ENCODE measurements around the gene MAG.

Gene MAG

DNA sequence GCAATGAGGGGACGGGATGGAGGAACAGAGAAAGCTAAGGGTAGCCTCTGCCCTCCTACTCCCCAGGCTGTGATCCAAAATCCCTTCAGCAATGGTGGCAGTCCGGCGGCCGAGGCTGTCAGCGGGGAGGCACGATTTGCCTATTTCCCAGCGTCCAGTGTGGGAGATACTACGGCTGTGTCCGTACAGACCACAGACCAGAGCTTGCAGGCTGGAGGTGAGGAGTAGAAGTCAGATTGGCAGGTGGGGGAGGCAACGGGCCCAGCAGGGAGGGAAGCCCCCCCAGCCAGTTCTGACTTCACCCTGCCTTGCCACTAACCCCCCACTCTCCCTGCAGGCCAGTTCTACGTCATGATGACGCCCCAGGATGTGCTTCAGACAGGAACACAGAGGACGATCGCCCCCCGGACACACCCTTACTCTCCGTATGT, 21.6 kb upstream of the MAG start:
- ATAC-seq (no peak), DNase-seq (no peak)
- Mint-ChIP-seq H3K4me3 (peak overlapping the region; percentile 32), H3K27me3 (no peaks in the 10 kb centered on the region), H3K4me1 (peaks cover 32% of the 10 kb centered on the region), H3K36me3 (ENCODE audit: low read depth) (peaks cover 32% of the 10 kb centered on the region), H3K27ac (no peak overlapping the region), H3K9me3 (no peaks in the 10 kb centered on the region)

DNA sequence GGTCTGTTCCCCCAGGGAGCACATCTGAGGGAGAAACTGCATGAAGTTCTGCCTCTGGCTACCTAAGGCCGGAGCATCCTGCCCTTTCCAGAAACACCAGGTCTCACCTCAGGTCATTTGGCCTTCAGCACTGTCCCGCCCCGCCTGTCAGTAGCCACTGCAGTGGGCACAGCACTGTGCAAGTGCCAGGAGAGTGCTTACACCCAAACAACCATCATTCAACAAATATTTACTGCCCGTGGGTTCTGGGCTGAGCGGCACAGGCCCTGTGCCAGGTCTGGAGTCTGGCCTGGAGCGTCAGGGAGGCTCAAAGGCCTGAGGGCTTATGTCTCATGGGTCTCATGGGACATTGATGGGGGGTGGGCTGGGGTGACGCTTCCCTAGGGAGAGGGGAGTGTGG, 20.4 kb upstream of the MAG start:
- H3K36me3 Mint-ChIP-seq (ENCODE audit: low read depth) = peaks cover 30% of the 10 kb centered on the region
- no peak for ATAC-seq
- DNase-seq = no peak
- H3K4me3 Mint-ChIP-seq = no peak overlapping the region
- no peaks in the 10 kb centered on the region for H3K9me3 Mint-ChIP-seq
- peaks cover 20% of the 10 kb centered on the region for H3K4me1 Mint-ChIP-seq
- no peak overlapping the region for H3K27ac Mint-ChIP-seq
- H3K27me3 Mint-ChIP-seq = no peaks in the 10 kb centered on the region

DNA sequence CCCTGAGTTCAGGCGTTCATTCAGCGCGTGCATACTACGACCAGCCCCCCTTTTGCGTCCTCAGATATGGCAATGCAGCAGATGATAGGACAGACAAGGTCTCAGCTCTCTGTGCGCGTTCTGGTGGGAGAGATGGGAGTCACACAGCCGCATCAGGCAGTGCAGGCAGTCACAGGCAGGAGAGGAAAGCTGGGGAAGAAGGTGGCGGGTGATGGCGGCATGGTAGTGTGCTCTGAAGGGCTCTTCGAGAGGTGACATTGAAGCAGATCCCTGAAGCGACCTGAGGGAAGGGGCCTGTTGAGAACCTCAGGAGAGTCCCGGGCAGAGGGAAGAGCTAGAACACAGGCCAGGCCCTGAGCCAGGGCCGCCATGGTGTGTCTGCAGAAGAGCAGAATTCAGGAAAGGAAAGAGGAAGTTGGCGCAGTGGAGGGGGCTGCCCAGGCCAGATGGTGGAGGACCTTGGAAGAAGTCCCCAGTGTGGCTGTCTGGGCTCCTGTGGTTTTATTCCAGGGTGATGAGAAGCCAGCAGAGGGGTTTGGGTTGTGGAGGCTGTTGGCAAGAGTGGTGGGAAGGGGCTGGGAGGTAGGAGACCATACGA, 19.7 kb upstream of the MAG start:
- DNase-seq (no peak), ATAC-seq (no peak)
- H3K9me3 Mint-ChIP-seq = no peaks in the 10 kb centered on the region
- peaks cover 18% of the 10 kb centered on the region for H3K4me1 Mint-ChIP-seq
- H3K4me3 Mint-ChIP-seq = no peak overlapping the region
- peak overlapping the region; percentile 3 for H3K27ac Mint-ChIP-seq
- H3K36me3 Mint-ChIP-seq (ENCODE audit: low read depth) = peaks cover 30% of the 10 kb centered on the region
- no peaks in the 10 kb centered on the region for H3K27me3 Mint-ChIP-seq

DNA sequence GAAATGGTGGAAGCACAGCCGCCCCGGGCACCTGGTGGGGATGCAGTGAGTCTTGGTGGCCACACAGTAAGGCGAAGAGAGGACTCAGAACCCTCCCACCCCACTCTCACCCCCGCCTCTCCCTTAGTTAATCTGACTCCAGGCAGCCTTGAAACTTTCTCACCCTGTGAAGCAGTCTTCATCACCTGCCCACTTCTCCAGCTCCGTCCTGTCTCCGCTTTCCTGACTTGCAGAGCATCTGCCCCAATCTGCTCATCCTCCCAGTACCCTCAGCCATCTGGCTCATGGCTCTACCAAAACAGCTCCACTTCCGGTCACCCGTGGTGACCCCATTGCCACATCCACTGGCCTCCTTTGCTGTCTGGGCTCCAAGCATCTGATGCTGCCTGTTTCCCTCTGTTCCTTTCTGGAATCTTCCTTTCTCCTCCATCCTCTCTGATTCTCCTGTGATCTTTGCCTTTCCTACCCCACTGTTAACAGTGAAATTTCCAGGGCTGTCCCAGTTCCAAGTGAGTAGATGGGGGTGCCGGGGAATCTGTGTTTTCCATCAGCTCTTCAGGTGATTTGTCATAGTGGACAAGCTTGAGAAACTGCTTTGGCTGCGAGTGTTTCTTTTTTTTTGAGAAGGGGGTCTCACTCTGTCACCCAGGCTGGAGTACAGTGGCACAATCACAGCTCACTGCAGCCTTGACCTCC, 18.9 kb upstream of the MAG start:
- ATAC-seq = no peak
- Mint-ChIP-seq H3K4me3 (no peak overlapping the region), H3K27me3 (no peaks in the 10 kb centered on the region), H3K9me3 (no peaks in the 10 kb centered on the region), H3K4me1 (peaks cover 16% of the 10 kb centered on the region), H3K36me3 (ENCODE audit: low read depth) (peaks cover 30% of the 10 kb centered on the region), H3K27ac (peak overlapping the region; percentile 2)
- no peak for DNase-seq

DNA sequence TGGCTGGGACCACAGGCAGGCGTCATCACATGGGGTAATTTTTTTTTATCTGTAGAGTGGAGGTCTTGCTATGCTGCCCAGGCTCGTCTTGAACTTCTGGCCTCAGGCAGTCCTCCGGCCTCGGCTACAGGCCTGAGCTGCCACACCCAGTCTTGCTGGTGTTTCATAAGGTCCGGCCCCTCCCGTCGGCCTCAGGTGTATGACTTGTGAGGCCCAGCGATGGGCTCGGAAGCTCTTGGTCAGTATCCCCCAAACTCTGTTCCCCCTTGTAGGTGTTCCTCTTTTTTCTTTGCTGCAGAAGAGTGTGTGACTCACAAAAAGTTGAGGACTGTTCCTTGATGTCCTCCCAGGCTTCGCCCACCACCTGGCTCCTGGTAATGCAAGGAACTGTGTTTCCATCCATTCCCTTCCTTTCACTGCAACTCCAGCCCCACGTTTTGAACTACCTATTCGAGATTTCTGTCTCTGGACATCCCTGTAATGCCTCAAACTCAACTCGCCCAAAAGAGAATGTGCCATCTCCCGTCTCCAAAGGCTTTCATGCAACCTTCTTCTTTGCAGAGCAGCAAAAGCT, 18.2 kb upstream of the MAG start:
- H3K27me3 Mint-ChIP-seq = no peaks in the 10 kb centered on the region
- DNase-seq (no peak), ATAC-seq (no peak)
- H3K36me3 Mint-ChIP-seq (ENCODE audit: low read depth) = peaks cover 30% of the 10 kb centered on the region
- H3K4me1 Mint-ChIP-seq = peaks cover 16% of the 10 kb centered on the region
- no peaks in the 10 kb centered on the region for H3K9me3 Mint-ChIP-seq
- H3K4me3 Mint-ChIP-seq = no peak overlapping the region
- H3K27ac Mint-ChIP-seq = no peak overlapping the region

DNA sequence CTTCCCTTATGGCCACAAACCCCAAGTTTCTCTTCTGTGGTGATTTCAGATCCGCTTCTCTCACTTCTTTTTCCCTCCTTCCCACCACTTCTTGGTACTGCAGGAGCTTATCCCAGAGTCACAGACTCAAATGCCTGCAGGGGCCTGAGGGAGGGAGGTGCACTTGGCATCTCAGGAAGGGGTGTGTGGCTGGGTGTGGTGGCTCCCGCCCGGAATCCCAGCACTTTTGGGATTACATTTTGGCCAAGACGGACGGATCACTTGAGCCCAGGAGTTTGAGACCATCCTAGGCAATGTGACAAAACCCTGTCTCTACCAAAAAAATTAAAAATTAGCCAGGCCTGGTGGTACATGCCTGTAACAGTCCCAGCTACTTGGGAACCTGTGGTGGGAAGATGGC, 17.6 kb upstream of the MAG start:
- no peak overlapping the region for H3K27ac Mint-ChIP-seq
- no peaks in the 10 kb centered on the region for H3K9me3 Mint-ChIP-seq
- DNase-seq = no peak
- peaks cover 16% of the 10 kb centered on the region for H3K4me1 Mint-ChIP-seq
- no peaks in the 10 kb centered on the region for H3K27me3 Mint-ChIP-seq
- no peak for ATAC-seq
- H3K4me3 Mint-ChIP-seq = no peak overlapping the region
- peaks cover 30% of the 10 kb centered on the region for H3K36me3 Mint-ChIP-seq (ENCODE audit: low read depth)

DNA sequence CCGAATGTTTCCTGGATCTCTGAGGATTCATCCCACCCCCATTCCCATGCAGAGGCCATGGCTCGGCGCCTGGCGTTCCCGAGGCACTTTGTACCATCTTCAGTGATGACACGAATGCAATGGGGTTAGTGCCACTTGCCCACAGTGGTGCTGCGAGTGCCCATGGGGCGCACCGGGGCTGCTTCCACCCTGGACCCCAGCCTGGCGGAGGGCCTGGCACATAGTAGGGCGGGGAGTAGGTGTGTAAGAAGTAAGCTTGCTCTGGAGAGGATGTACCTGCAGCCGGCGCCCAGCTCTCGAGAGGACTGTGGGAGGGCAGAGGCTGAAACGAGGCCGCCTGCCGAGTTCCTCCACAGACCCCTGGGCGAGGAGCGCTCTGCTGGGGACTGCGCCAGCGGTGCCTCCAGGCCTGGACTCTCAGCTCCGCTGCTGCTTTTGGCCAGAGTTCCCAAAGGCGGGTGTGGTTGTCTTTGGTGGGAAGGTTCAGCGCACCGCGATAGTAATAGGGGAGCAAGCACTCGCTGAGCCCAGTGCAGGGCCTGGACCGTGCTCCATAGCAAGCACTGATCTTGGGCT, 15.2 kb upstream of the MAG start:
- peaks cover 10% of the 10 kb centered on the region for H3K4me1 Mint-ChIP-seq
- no peaks in the 10 kb centered on the region for H3K9me3 Mint-ChIP-seq
- H3K27ac Mint-ChIP-seq = no peak overlapping the region
- peaks cover 21% of the 10 kb centered on the region for H3K36me3 Mint-ChIP-seq (ENCODE audit: low read depth)
- no peak for ATAC-seq
- H3K27me3 Mint-ChIP-seq = peaks cover under 1% of the 10 kb centered on the region
- DNase-seq = no peak
- H3K4me3 Mint-ChIP-seq = no peak overlapping the region

DNA sequence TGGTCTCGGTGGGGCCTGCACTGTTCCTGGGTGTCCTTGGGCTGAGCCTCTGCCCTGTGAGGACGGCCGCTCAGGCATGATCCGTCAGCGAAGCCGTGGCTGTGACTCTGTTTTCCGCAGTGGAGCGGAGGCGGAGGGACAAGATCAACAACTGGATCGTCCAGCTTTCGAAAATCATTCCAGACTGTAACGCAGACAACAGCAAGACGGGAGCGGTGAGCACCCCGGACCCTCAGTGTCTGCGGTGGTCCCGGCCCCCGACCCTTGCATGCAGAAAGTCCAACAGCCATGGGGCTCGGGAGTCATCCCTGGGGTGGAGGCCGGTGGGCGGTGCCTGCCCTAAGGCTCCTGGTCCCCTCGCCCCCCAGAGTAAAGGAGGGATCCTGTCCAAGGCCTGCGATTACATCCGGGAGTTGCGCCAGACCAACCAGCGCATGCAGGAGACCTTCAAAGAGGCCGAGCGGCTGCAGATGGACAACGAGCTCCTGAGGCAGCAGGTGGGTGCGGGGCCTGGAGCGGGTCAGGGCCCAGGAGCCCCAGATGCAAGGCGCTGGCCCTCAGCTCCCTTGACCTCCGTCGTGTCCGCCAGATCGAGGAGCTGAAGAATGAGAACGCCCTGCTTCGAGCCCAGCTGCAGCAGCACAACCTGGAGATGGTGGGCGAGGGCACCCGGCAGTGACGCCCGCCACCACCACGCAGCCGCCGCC, 13.2 kb upstream of the MAG start:
- peaks cover 15% of the 10 kb centered on the region for H3K27me3 Mint-ChIP-seq
- H3K4me1 Mint-ChIP-seq = peaks cover 7% of the 10 kb centered on the region
- no peak overlapping the region for H3K27ac Mint-ChIP-seq
- H3K9me3 Mint-ChIP-seq = no peaks in the 10 kb centered on the region
- ATAC-seq (no peak), DNase-seq (no peak)
- no peak overlapping the region for H3K4me3 Mint-ChIP-seq
- H3K36me3 Mint-ChIP-seq (ENCODE audit: low read depth) = peaks cover 12% of the 10 kb centered on the region

DNA sequence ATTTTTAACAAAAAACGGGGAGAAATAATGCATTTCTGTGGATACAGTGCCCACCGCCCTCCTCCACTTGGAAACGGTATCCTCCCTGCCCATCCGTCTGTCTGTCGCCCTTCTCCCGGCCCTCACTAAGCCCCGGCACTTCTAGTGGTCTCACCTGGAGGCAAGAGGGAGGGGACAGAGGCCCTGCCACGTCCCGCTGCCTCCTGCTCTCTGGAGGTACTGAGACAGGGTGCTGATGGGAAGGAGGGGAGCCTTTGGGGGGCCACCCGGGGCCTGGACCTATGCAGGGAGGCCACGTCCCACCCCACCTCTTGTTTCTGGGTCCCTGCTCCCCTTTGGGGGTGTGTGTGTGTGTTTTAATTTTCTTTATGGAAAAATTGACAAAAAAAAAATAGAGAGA, 12.6 kb upstream of the MAG start:
- H3K36me3 Mint-ChIP-seq (ENCODE audit: low read depth) = peaks cover 7% of the 10 kb centered on the region
- H3K27ac Mint-ChIP-seq = no peak overlapping the region

DNA sequence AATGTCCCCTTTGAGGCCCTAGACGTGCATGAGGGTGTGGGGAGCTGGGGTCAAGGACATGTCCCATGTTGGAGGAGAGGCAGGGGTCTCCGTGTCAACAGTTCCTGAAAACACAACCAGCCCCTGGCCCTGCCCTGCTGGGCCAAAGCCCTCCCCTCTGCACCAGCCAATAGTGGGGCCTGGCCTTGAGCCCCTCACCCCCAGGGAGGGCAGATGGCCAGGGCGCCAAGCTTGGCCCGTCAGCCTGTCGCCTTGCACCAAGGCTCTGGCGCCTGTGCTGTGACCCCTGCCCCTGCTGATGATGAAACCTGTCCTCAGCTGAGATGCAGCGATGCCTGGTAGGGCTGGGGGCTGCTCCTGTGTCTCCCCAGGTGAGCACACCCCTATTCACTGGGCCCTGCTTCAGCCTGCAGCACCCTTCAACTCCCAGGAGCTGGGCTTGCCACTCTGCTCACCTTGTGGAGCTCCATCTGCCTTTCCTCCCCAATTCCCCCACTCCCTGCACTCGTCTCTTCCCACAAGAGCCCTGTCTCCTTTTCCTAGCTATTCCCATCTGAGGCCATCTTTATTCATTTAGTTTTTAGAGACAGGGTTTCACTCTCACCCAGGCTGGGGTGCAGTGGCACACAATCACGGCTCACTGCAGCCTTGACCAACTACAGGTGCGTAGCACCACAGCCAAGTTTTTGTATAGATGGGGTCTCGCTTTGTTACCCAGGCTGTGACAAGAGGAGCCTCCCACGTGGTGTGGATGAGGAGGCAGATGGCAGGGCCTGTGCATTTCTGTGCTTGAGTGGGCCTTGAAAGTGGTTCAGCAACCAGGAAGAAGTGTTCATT, 11.8 kb upstream of the MAG start:
- peaks cover 6% of the 10 kb centered on the region for H3K36me3 Mint-ChIP-seq (ENCODE audit: low read depth)
- H3K4me3 Mint-ChIP-seq = no peak overlapping the region
- DNase-seq (no peak), ATAC-seq (no peak)
- H3K9me3 Mint-ChIP-seq = no peaks in the 10 kb centered on the region
- H3K27me3 Mint-ChIP-seq = peaks cover 22% of the 10 kb centered on the region
- H3K4me1 Mint-ChIP-seq = peaks cover 7% of the 10 kb centered on the region
- H3K27ac Mint-ChIP-seq = no peak overlapping the region

More for the DNA sequence above, 12.6 kb upstream of the MAG start:
- H3K27me3 Mint-ChIP-seq = peaks cover 18% of the 10 kb centered on the region
- DNase-seq (no peak), ATAC-seq (no peak)
- peaks cover 7% of the 10 kb centered on the region for H3K4me1 Mint-ChIP-seq
- no peak overlapping the region for H3K4me3 Mint-ChIP-seq
- no peaks in the 10 kb centered on the region for H3K9me3 Mint-ChIP-seq

DNA sequence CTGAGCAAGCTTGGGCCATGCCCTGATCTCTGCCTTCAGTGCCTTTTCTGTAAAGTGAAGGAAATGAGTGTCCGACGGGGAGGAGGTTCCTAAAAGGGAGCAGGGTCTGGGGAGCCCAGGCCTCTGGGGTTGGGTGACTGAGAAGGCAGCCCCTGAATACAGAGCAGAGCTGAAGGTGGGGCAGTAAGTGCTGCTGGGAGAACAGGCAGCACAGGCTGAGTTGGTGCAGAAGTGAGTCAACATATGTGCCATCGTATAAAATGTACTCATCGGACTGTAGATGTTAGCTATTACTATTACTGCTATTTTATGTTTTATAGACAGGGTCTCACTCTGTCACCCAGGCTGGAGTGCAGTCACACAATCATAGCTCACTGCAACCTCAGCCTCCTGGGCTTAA, 10.7 kb upstream of the MAG start:
- H3K27me3 Mint-ChIP-seq = peaks cover 24% of the 10 kb centered on the region
- no peak overlapping the region for H3K4me3 Mint-ChIP-seq
- no peak overlapping the region for H3K27ac Mint-ChIP-seq
- H3K4me1 Mint-ChIP-seq = peaks cover 7% of the 10 kb centered on the region
- no peak for ATAC-seq
- no peak for DNase-seq
- no peaks in the 10 kb centered on the region for H3K36me3 Mint-ChIP-seq (ENCODE audit: low read depth)
- no peaks in the 10 kb centered on the region for H3K9me3 Mint-ChIP-seq

DNA sequence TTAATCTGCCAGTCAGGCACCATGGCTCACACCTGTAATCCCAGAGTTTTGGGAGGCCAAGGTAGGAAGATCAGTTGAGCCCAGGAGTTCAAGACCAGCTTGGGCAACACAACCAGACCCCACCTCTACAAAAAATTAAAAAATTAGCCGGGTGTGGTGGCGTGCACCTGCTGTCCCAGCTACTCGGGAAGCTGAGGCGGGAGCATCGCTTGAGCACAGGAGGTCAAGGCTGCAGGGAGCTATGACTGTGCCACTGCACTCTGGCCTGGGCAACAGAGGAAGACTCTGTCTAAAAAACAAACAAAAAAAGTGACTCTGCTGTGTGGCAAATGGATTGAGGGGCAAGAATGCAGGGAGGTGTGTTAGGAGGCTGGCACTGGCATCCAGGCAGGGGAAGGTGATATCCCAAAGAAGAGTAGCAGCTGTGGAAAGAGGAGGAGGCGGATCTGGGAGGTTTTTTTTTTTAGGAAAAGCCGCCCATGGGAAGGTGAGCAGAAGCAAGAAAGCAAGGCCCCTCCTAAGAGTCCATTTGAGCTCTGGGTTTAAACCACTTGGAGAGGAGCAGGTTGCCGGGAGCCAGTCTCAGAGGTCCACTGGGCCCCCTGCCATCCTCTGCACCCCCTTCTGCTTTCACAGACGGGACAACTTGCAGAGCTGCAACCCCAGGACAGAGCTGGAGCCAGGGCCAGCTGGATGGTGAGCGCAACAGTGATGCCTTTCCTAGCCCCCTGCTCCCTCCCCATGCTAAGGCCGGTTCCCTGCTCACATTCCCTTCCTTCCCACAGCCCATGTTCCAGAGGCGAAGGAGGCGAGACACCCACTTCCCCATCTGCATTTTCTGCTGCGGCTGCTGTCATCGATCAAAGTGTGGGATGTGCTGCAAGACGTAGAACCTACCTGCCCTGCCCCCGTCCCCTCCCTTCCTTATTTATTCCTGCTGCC, 7.5 kb upstream of the MAG start:
- H3K36me3 Mint-ChIP-seq (ENCODE audit: low read depth) = no peaks in the 10 kb centered on the region
- H3K27ac Mint-ChIP-seq = no peak overlapping the region
- H3K9me3 Mint-ChIP-seq = no peaks in the 10 kb centered on the region
- no peak for ATAC-seq
- no peak for DNase-seq
- peaks cover 24% of the 10 kb centered on the region for H3K27me3 Mint-ChIP-seq
- no peak overlapping the region for H3K4me3 Mint-ChIP-seq
- peaks cover 7% of the 10 kb centered on the region for H3K4me1 Mint-ChIP-seq

DNA sequence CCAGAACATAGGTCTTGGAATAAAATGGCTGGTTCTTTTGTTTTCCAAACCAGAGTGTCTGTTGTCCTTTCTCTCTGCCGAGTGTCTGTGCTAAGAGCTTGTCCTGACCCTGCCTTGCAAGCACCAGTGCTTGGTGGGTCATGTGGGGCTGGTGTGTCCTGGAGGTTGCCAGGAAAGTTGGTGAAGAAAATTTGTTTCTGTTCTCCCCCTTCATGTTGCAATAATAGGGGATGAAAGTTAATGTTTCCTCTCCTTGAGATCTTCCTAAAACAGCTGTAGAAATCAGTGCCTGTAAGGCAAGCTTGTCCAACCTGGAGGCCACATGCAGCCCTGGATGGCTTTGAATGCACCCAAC, 6.9 kb upstream of the MAG start:
- no peak for ATAC-seq

More for the DNA sequence above, 6.9 kb upstream of the MAG start:
- Mint-ChIP-seq H3K4me1 (peaks cover 7% of the 10 kb centered on the region), H3K36me3 (ENCODE audit: low read depth) (no peaks in the 10 kb centered on the region), H3K9me3 (no peaks in the 10 kb centered on the region), H3K27ac (no peak overlapping the region), H3K4me3 (no peak overlapping the region), H3K27me3 (peaks cover 24% of the 10 kb centered on the region)
- DNase-seq = no peak
